Myocyte (in vitro differentiated cells): ENCODE measurements around the gene NKTR. TPM values are rescaled to one million over a fixed set of nuclear protein-coding genes. Genes with fewer than 3 reads are reported as not detected.
A peak's percentile ranks its signal among the peaks of the same experiment; 100 is the strongest.

ENCODE experiments used
- DNase-seq: peaks from one replicate; pipeline ENCODE4 v3.0.0-alpha.2; 2012; ENCODE audit warnings: low read depth
- total RNA-seq: library from RNA; depleted of rRNA; stranded (reverse); fragments of >200 nt; gene quantifications from 2 replicates; pipeline ENCODE4 v1.2.3, GENCODE V29; 2014

NKTR gene
- total RNA-seq, 1 donor from 2014 or later: 32.4 TPM

GRCh38 chr3:42680271-42680670, 79.8 kb downstream of the NKTR start:
- DNase-seq: no peak

- DNase-seq: peak; percentile 46
Measured at GRCh38 chr3:42680806-42681205, 80.3 kb downstream of the NKTR start.

- no peak for DNase-seq
Measured at GRCh38 chr3:42681361-42682038, 81.0 kb downstream of the NKTR start.

- no peak for DNase-seq
Measured at GRCh38 chr3:42682301-42683070, 82.0 kb downstream of the NKTR start.

GRCh38 chr3:42683875-42684598, 83.6 kb downstream of the NKTR start:
- DNase-seq: peak; percentile 99

GRCh38 chr3:42684632-42685362, 84.3 kb downstream of the NKTR start:
- DNase-seq: no peak

- peak; percentile 91 for DNase-seq
Measured at GRCh38 chr3:42685363-42685881, 84.9 kb downstream of the NKTR start, which contains the start of gene KLHL40. Gene KLHL40 (plus strand): TSS chr3:42685537. CDS start chr3:42685619, 82 bp downstream.

GRCh38 chr3:42685891-42686820, 85.7 kb downstream of the NKTR start:
- no peak for DNase-seq

GRCh38 chr3:42686832-42687650, 86.6 kb downstream of the NKTR start:
- no peak for DNase-seq

- DNase-seq: no peak
Measured at GRCh38 chr3:42688016-42688415, 87.5 kb downstream of the NKTR start.

GRCh38 chr3:42688487-42689420, 88.3 kb downstream of the NKTR start:
- no peak for DNase-seq

- no peak for DNase-seq
Measured at GRCh38 chr3:42689421-42690014, 89.0 kb downstream of the NKTR start.

GRCh38 chr3:42690191-42690590, 89.7 kb downstream of the NKTR start:
- DNase-seq: no peak

GRCh38 chr3:42690766-42691680, 90.5 kb downstream of the NKTR start:
- DNase-seq: no peak

GRCh38 chr3:42691816-42692666, 91.6 kb downstream of the NKTR start:
- DNase-seq: no peak
